ENCODE results near the gene DDI1. TPM values are rescaled to one million over a fixed set of nuclear protein-coding genes. Genes with fewer than 3 reads are reported as not detected.

The DDI1 gene
- total RNA-seq = not detected
- polyA plus RNA-seq = not detected
- total RNA-seq = not detected

GRCh38 chr11:104036588-104036987 lies at the start of gene DDI1:
Gene DDI1 (plus strand): TSS chr11:104036640. CDS start chr11:104036823, 183 bp downstream.
- no peaks in the 10 kb centered on the region for H3K9me3 ChIP-seq (ENCODE audit: control insufficient read depth in 2 of 3, low read length in 3 of 3)
- ATAC-seq = no peak
- H3K27ac Mint-ChIP-seq = no peak within 1 kb of the TSS
- no peaks in the 10 kb centered on the region for H3K36me3 ChIP-seq (ENCODE audit: control insufficient read depth in 2 of 3, insufficient read depth in 3 of 3, low read length in 3 of 3)
- POLR2A ChIA-PET = no interaction called here
- H3K27me3 Mint-ChIP-seq = no peaks in the 10 kb centered on the region
- no peak within 1 kb of the TSS for H3K4me3 ChIP-seq (ENCODE audit: low read length)
- no peak within 1 kb of the TSS for H3K4me3 Mint-ChIP-seq
- H3K27me3 ChIP-seq (ENCODE audit: control insufficient read depth in 2 of 2, insufficient read depth in 2 of 2, low read length in 2 of 2) = no peaks in the 10 kb centered on the region
- no peak for DNase-seq
- no peak within 1 kb of the TSS for H3K27ac ChIP-seq (ENCODE audit: low read depth, low read length)
- intact Hi-C loops (cut with micrococcal nuclease) = no loop called here
- no peaks in the 10 kb centered on the region for H3K4me1 Mint-ChIP-seq
- CTCF ChIA-PET = no interaction called here
- H3K9me3 Mint-ChIP-seq = peaks cover 0 to 6% (median 0%) of the 10 kb centered on the region in 11 donors
- H3K36me3 Mint-ChIP-seq = no peaks in the 10 kb centered on the region
- H3K4me1 ChIP-seq (ENCODE audit: control insufficient read depth in 2 of 2, insufficient read depth in 2 of 2, low read length in 2 of 2) = no peaks in the 10 kb centered on the region

- intact Hi-C loops (cut with micrococcal nuclease) = no loop called here
- H3K27ac Mint-ChIP-seq = no peak overlapping the region
- no peak for ATAC-seq
- no peak for DNase-seq
- POLR2A ChIA-PET = no interaction called here
- H3K4me3 Mint-ChIP-seq = no peak overlapping the region
- peaks cover 0 to 4% (median 0%) of the 10 kb centered on the region in 5 donors for H3K27me3 Mint-ChIP-seq
- H3K4me3 ChIP-seq (ENCODE audit: low read length) = no peak overlapping the region
- H3K9me3 Mint-ChIP-seq = peaks cover 0 to 9% (median 0%) of the 10 kb centered on the region in 11 donors
- H3K36me3 ChIP-seq (ENCODE audit: control insufficient read depth in 2 of 3, insufficient read depth in 3 of 3, low read length in 3 of 3) = no peaks in the 10 kb centered on the region
- no peaks in the 10 kb centered on the region for H3K27me3 ChIP-seq (ENCODE audit: control insufficient read depth in 2 of 2, insufficient read depth in 2 of 2, low read length in 2 of 2)
- CTCF ChIA-PET = no interaction called here
- no peaks in the 10 kb centered on the region for H3K36me3 Mint-ChIP-seq
- H3K4me1 Mint-ChIP-seq = no peaks in the 10 kb centered on the region
- H3K4me1 ChIP-seq (ENCODE audit: control insufficient read depth in 2 of 2, insufficient read depth in 2 of 2, low read length in 2 of 2) = no peaks in the 10 kb centered on the region
- no peak overlapping the region for H3K27ac ChIP-seq (ENCODE audit: low read depth, low read length)
- H3K9me3 ChIP-seq (ENCODE audit: control insufficient read depth in 2 of 3, low read length in 3 of 3) = no peaks in the 10 kb centered on the region
Observed at GRCh38 chr11:103987629-103988594, 48.5 kb upstream of the DDI1 start.

- Histone ChIP-seq H3K4me1 (ENCODE audit: control insufficient read depth in 2 of 2, insufficient read depth in 2 of 2, low read length in 2 of 2) (no peaks in the 10 kb centered on the region), H3K36me3 (ENCODE audit: control insufficient read depth in 2 of 3, insufficient read depth in 3 of 3, low read length in 3 of 3) (no peaks in the 10 kb centered on the region), H3K27me3 (ENCODE audit: control insufficient read depth in 2 of 2, insufficient read depth in 2 of 2, low read length in 2 of 2) (no peaks in the 10 kb centered on the region), H3K9me3 (ENCODE audit: control insufficient read depth in 2 of 3, low read length in 3 of 3) (no peaks in the 10 kb centered on the region), H3K4me3 (ENCODE audit: low read length) (no peak overlapping the region), H3K27ac (ENCODE audit: low read depth, low read length) (no peak overlapping the region)
- intact Hi-C loops (cut with micrococcal nuclease) = no loop called here
- peaks cover 0 to 4% (median 0%) of the 10 kb centered on the region in 5 donors for H3K27me3 Mint-ChIP-seq
- H3K4me1 Mint-ChIP-seq = no peaks in the 10 kb centered on the region
- ChIA-PET CTCF (no interaction called here), POLR2A (no interaction called here)
- no peak overlapping the region for H3K27ac Mint-ChIP-seq
- ATAC-seq = no peak
- H3K9me3 Mint-ChIP-seq = peaks cover 0 to 9% (median 0%) of the 10 kb centered on the region in 11 donors
- no peaks in the 10 kb centered on the region for H3K36me3 Mint-ChIP-seq
- no peak overlapping the region for H3K4me3 Mint-ChIP-seq
- DNase-seq = no peak
Observed at GRCh38 chr11:103988595-103988969, 47.9 kb upstream of the DDI1 start.

- Histone ChIP-seq H3K9me3 (ENCODE audit: control insufficient read depth in 2 of 3, low read length in 3 of 3) (no peaks in the 10 kb centered on the region), H3K4me1 (ENCODE audit: control insufficient read depth in 2 of 2, insufficient read depth in 2 of 2, low read length in 2 of 2) (no peaks in the 10 kb centered on the region), H3K4me3 (ENCODE audit: low read length) (no peak overlapping the region), H3K36me3 (ENCODE audit: control insufficient read depth in 2 of 3, insufficient read depth in 3 of 3, low read length in 3 of 3) (no peaks in the 10 kb centered on the region), H3K27ac (ENCODE audit: low read depth, low read length) (no peak overlapping the region), H3K27me3 (ENCODE audit: control insufficient read depth in 2 of 2, insufficient read depth in 2 of 2, low read length in 2 of 2) (no peaks in the 10 kb centered on the region)
- H3K4me3 Mint-ChIP-seq = no peak overlapping the region
- intact Hi-C loops (cut with micrococcal nuclease) = no loop called here
- ATAC-seq (no peak), DNase-seq (no peak)
- CTCF ChIA-PET = no interaction called here
- no peaks in the 10 kb centered on the region for H3K4me1 Mint-ChIP-seq
- H3K27ac Mint-ChIP-seq = no peak overlapping the region
- POLR2A ChIA-PET = no interaction called here
- peaks cover 0 to 5% (median 0%) of the 10 kb centered on the region in 11 donors for H3K9me3 Mint-ChIP-seq
- H3K36me3 Mint-ChIP-seq = no peaks in the 10 kb centered on the region
- peaks cover 0 to 4% (median 0%) of the 10 kb centered on the region in 5 donors for H3K27me3 Mint-ChIP-seq
Observed at GRCh38 chr11:103993507-103993906, 42.9 kb upstream of the DDI1 start.

- Mint-ChIP-seq H3K4me1 (no peaks in the 10 kb centered on the region), H3K4me3 (no peak overlapping the region), H3K27ac (no peak overlapping the region), H3K9me3 (peaks cover 0 to 5% (median 0%) of the 10 kb centered on the region in 11 donors), H3K36me3 (no peaks in the 10 kb centered on the region), H3K27me3 (peaks cover 0 to 4% (median 0%) of the 10 kb centered on the region in 5 donors)
- Histone ChIP-seq H3K9me3 (ENCODE audit: control insufficient read depth in 2 of 3, low read length in 3 of 3) (no peaks in the 10 kb centered on the region), H3K4me3 (ENCODE audit: low read length) (no peak overlapping the region), H3K27me3 (ENCODE audit: control insufficient read depth in 2 of 2, insufficient read depth in 2 of 2, low read length in 2 of 2) (no peaks in the 10 kb centered on the region), H3K36me3 (ENCODE audit: control insufficient read depth in 2 of 3, insufficient read depth in 3 of 3, low read length in 3 of 3) (no peaks in the 10 kb centered on the region), H3K4me1 (ENCODE audit: control insufficient read depth in 2 of 2, insufficient read depth in 2 of 2, low read length in 2 of 2) (no peaks in the 10 kb centered on the region), H3K27ac (ENCODE audit: low read depth, low read length) (no peak overlapping the region)
- ATAC-seq (no peak), DNase-seq (no peak)
- ChIA-PET CTCF (no interaction called here), POLR2A (no interaction called here)
- intact Hi-C loops (cut with micrococcal nuclease) = no loop called here
Observed at GRCh38 chr11:103994094-103994493, 42.3 kb upstream of the DDI1 start.

- no peaks in the 10 kb centered on the region for H3K4me1 ChIP-seq (ENCODE audit: control insufficient read depth in 2 of 2, insufficient read depth in 2 of 2, low read length in 2 of 2)
- no peaks in the 10 kb centered on the region for H3K36me3 Mint-ChIP-seq
- peaks cover 0 to under 1% (median 0%) of the 10 kb centered on the region in 5 donors for H3K27me3 Mint-ChIP-seq
- no peaks in the 10 kb centered on the region for H3K9me3 ChIP-seq (ENCODE audit: control insufficient read depth in 2 of 3, low read length in 3 of 3)
- no peaks in the 10 kb centered on the region for H3K4me1 Mint-ChIP-seq
- H3K4me3 Mint-ChIP-seq = no peak overlapping the region
- peaks cover 0 to 5% (median 0%) of the 10 kb centered on the region in 11 donors for H3K9me3 Mint-ChIP-seq
- ATAC-seq (no peak), DNase-seq (no peak)
- ChIA-PET CTCF (no interaction called here), POLR2A (no interaction called here)
- no peak overlapping the region for H3K27ac Mint-ChIP-seq
- intact Hi-C loops (cut with micrococcal nuclease) = no loop called here
- no peak overlapping the region for H3K27ac ChIP-seq (ENCODE audit: low read depth, low read length)
- no peaks in the 10 kb centered on the region for H3K27me3 ChIP-seq (ENCODE audit: control insufficient read depth in 2 of 2, insufficient read depth in 2 of 2, low read length in 2 of 2)
- H3K4me3 ChIP-seq (ENCODE audit: low read length) = no peak overlapping the region
- H3K36me3 ChIP-seq (ENCODE audit: control insufficient read depth in 2 of 3, insufficient read depth in 3 of 3, low read length in 3 of 3) = no peaks in the 10 kb centered on the region
Observed at GRCh38 chr11:103994518-103994917, 41.9 kb upstream of the DDI1 start.

- H3K27me3 ChIP-seq (ENCODE audit: control insufficient read depth in 2 of 2, insufficient read depth in 2 of 2, low read length in 2 of 2) = no peaks in the 10 kb centered on the region
- ChIA-PET CTCF (no interaction called here), POLR2A (no interaction called here)
- intact Hi-C loops (cut with micrococcal nuclease) = no loop called here
- no peaks in the 10 kb centered on the region for H3K4me1 Mint-ChIP-seq
- no peak overlapping the region for H3K27ac ChIP-seq (ENCODE audit: low read depth, low read length)
- no peaks in the 10 kb centered on the region for H3K27me3 Mint-ChIP-seq
- H3K36me3 ChIP-seq (ENCODE audit: control insufficient read depth in 2 of 3, insufficient read depth in 3 of 3, low read length in 3 of 3) = no peaks in the 10 kb centered on the region
- no peaks in the 10 kb centered on the region for H3K4me1 ChIP-seq (ENCODE audit: control insufficient read depth in 2 of 2, insufficient read depth in 2 of 2, low read length in 2 of 2)
- H3K9me3 ChIP-seq (ENCODE audit: control insufficient read depth in 2 of 3, low read length in 3 of 3) = no peaks in the 10 kb centered on the region
- no peaks in the 10 kb centered on the region for H3K36me3 Mint-ChIP-seq
- DNase-seq (no peak), ATAC-seq (no peak)
- H3K9me3 Mint-ChIP-seq = peaks cover 0 to 5% (median 0%) of the 10 kb centered on the region in 11 donors
- no peak overlapping the region for H3K4me3 ChIP-seq (ENCODE audit: low read length)
- no peak overlapping the region for H3K27ac Mint-ChIP-seq
- no peak overlapping the region for H3K4me3 Mint-ChIP-seq
Observed at GRCh38 chr11:103995896-103996295, 40.5 kb upstream of the DDI1 start.
